GM19452 (cell line): Measurements from ENCODE around the gene ENOX1.

ENCODE experiments used
- ATAC-seq: cut with Tn5 transposase; IDR thresholded peaks from one replicate; pipeline ENCODE4 v1.9.1; 2021; ENCODE audit not compliant: unreplicated experiment

The ENOX1 gene

GRCh38 chr13:43325636-43326035 is 461.1 kb downstream of the ENOX1 start:
- ATAC-seq = no peak

- no peak for ATAC-seq
Measured at GRCh38 chr13:43324129-43324528, 462.6 kb downstream of the ENOX1 start.

- ATAC-seq = no peak
Measured at GRCh38 chr13:43319617-43320444, 466.9 kb downstream of the ENOX1 start.

GRCh38 chr13:43316946-43317353 is 469.8 kb downstream of the ENOX1 start:
- ATAC-seq = no peak

- no peak for ATAC-seq
Measured at GRCh38 chr13:43316281-43316680, 470.5 kb downstream of the ENOX1 start.

GRCh38 chr13:43315522-43315921 is 471.2 kb downstream of the ENOX1 start:
- ATAC-seq = no peak

GRCh38 chr13:43309311-43309710 is 477.5 kb downstream of the ENOX1 start:
- ATAC-seq = no peak

- peak; percentile 76 for ATAC-seq
Measured at GRCh38 chr13:43307921-43308433, 478.8 kb downstream of the ENOX1 start.

- ATAC-seq = no peak
Measured at GRCh38 chr13:43307221-43307920, 479.4 kb downstream of the ENOX1 start.

GRCh38 chr13:43306372-43306771 is 480.4 kb downstream of the ENOX1 start:
- no peak for ATAC-seq

- ATAC-seq = no peak
Measured at GRCh38 chr13:43305416-43305815, 481.4 kb downstream of the ENOX1 start.

- ATAC-seq = no peak
Measured at GRCh38 chr13:43304945-43305344, 481.8 kb downstream of the ENOX1 start.

GRCh38 chr13:43304449-43304848 is 482.3 kb downstream of the ENOX1 start:
- no peak for ATAC-seq

- ATAC-seq = no peak
Measured at GRCh38 chr13:43303033-43303729, 483.6 kb downstream of the ENOX1 start.

- ATAC-seq = no peak
Measured at GRCh38 chr13:43301346-43301969, 485.3 kb downstream of the ENOX1 start.

- ATAC-seq = no peak
Measured at GRCh38 chr13:43300865-43301264, 485.9 kb downstream of the ENOX1 start.

GRCh38 chr13:43299374-43299773 is 487.4 kb downstream of the ENOX1 start:
- ATAC-seq = no peak

GRCh38 chr13:43298816-43299215 is 488.0 kb downstream of the ENOX1 start:
- ATAC-seq = no peak

- ATAC-seq = no peak
Measured at GRCh38 chr13:43297967-43298678, 488.6 kb downstream of the ENOX1 start.

- no peak for ATAC-seq
Measured at GRCh38 chr13:43295825-43296564, 490.8 kb downstream of the ENOX1 start.
